Hepatic stellate cell (primary cell): ENCODE measurements around the gene SLC9A9.
"Not testable (repeated sequence)": the region's sequence is repeated elsewhere in the genome, so short reads cannot be mapped to it uniquely, and the experiment has no call there.

Source experiments
- DNase-seq: peaks from one replicate; pipeline ENCODE4 v3.0.0; 2011; ENCODE audit warnings: low spot score

SLC9A9 gene

DNA sequence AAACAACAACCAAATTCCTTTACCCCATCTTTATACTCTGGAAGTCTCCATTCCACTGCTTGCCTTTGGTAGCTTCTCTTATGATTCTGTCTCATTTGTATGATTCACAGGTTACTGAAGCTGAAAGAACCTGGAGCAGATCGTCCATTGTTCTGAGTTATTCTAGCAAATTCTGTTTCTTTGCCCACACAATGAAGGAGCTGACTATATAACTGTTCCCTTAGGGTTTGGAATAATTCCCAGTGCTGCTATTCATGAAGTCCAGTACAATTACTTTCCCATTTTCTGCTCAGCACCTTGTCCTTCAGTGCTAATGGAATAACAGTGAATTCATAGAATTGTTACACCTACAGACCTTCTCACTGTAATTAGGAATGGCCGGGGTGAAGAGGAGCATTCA, 560.9 kb downstream of the SLC9A9 start:
- no peak for DNase-seq

DNA sequence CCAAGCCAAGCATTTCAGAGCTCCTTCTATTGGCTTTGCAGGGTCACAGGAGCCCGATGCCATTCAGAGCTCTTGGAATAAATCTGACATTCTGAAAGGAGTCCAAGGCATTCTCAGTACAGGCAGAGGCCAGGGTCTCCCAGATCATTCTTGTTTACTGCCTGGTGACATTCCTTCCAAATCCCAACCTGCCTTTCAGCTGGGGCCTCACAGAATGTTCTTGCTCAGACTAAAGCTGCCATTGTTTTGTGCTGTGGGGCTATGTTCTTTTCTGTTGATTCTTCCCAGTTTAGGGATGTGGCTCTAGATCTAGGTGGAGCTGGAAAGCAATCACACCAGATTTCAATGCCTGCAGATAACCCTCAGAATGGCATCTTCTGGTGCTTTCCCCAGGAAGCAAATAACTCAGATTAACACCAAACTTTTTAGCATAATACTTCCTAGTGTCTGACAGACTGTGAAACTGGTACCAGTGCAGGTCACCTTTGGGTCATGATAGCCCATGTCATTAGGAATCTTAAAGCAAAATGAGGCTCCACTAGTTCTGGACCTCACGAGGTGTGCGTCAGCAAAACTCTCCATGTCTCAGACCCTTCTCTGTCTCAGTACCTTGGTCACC, 561.8 kb downstream of the SLC9A9 start:
- DNase-seq, result no peak

DNA sequence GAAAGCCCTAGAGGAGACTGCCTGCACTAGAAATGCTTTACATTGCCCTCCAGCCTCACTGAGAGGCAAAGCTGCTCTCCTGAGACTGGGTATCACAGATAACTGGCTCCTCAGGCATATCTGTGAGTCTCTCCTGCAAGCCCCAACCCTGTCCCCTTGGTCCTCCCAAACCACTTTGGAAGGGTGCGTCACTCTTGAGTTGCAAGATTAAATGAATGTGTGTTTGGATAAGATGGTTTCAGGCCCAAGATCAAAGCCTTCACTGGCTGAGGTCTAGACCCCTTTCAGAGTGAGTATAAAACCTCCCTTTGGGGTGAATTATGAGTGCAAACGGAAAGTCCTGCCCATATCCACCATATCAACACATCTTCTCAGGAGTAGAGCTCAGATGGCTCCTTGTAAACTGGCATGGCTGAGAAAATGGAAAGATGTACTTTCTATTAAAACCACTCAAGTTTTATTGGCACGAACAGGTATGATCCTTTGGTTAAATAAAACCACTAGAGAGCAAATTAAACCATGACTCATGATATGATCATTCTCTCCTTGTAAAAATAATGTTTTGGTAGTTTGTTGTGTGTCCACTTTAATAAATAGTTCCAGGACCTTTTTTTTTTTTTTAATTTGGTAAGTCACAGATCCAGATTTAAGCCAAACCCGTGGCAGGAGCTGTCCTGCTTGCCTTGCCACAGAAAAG, 564.7 kb downstream of the SLC9A9 start:
- DNase-seq, result no peak

DNA sequence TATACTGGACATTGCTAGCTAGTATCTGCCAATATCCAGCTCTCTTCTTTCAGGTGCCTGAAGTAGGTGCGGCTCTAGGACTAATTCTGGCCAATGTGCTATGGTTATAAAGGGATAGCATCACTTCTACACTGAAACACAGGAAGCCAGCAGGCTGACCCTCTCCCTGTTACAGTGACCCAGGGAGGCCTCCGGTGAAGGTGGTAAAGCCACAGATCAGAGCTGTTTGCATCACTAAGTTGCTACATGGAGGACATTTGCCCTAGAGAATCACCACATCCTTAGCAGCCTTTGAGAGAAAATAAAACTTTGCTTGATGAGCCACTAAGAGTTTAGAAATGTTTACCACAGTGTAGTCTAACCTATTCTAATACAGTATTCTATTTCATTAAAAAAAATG, 567.3 kb downstream of the SLC9A9 start:
- no peak for DNase-seq

DNA sequence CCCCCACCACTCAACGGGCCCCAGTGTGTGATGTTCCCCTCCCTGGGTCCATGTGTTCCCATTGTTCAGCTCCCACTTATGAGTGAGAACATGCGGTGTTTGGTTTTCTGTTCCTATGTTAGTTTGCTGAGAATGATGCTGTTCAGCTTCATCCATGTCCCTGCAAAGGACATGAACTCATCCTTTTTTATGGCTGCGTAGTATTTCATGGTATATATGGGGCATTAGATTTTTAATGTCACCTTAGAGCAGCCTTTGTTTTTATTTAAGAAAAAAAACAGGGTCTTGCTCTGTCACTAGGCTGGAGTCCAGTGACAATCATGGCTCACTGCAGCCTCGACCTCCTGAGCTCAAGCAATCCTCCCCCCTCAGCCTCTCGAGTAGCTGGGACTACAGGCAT, 568.7 kb downstream of the SLC9A9 start:
- DNase-seq, result not testable (repeated sequence)

DNA sequence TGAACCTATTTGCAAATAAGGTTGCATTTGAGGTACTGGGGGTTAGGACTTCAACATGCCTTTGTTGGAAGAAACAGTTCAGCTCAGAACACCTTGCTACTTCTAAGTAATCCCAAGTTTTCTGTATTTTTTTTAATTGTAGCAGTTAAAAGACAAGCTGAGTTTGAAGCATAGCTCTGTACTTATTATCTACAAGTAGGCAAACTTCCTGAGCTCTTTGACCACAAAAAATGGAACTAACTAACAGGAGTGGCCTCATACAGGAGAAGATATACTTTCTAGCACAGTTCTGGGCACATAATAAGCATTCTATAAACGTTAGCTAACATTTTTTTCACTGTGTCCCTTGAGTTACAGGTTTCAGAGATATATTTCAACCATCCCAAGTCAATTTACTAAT, 569.5 kb downstream of the SLC9A9 start:
- DNase-seq, result no peak

DNA sequence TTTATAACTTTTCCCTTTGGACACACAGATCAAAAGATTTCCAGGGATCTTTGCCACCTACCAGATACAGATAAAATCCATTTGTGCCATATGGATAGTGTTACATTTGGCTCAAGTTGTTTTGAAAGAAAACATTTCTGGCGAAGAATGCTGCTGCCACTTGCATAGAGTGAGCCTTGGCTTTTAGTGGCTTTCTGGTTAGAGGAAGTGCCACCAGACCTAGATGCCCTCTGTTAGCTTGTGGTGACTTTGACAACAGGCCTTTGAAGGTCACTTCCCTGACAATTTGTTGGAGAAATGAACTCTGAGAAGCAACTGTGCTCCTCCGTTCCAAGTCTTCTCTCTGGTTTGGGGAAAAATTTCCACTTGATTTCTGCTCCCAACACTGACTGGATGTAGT, 570.7 kb downstream of the SLC9A9 start:
- no peak for DNase-seq

DNA sequence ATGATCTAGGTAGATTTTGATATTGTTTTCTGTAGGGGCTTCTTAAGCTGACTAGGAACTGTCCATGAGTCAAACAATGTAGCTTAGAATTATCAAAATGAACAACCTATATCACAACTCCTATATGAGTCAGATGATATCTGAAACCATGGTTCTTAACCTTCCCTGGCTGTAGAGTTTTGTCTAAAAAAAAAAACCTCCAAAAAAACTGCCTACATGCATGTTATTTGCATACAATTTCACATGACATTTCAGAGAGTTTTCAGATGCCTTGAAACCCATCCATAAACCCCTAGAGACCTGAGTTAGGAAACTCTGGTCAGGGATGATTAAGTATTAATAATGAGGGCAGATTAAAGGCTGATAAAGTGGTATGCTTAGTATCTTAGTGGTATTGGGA, 571.7 kb downstream of the SLC9A9 start:
- DNase-seq, result no peak

DNA sequence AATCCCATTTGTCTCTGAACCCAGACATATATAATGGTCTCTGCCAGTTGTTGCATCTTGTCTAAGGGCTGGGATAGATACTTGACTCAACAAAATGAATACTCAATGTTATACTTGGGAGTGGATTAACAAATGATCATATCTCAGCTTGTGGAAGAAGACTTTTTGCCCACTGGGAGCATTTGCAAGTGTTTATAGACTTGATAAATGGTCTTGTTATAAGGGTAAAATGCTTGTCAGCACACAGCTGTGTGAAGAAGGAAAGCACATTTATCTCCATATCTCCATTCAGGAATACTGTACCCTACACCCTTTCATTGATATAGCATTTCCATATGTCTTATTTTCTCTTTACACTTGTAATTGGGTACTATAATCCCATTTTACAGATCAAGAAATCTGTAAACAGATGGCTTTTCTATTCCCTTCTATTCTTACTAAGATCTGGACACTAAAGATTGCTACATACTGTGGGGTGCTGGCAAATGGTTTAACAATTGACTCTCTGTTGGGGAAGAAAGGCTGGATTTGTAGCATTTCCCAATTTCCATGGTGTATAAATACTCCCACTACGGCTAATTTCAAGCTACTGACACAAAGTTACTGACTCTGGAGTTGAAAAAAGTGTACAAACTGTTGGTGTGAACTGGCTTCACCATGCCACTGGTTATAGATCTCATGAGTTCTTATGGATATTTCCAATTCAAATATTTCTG, 574.1 kb downstream of the SLC9A9 start:
- DNase-seq, result no peak

DNA sequence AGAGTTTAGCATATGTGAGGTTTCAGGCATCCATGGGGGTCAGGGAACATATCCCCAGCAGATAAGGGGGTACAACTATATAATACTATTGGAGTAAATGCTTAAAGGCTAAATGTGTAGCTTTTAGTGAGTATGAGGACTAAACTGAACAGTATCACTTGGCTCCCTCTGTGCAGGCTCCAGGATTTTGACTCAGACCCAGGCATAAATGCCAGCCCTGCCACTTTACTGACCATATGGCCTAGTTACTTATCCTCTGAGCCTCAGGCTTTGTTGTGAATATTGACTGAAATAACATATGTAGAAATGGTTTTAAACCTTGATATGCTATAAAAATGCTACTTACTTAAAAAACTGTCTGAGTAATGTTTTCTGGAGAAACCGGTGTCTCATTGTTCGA, 577.1 kb downstream of the SLC9A9 start:
- no peak for DNase-seq

DNA sequence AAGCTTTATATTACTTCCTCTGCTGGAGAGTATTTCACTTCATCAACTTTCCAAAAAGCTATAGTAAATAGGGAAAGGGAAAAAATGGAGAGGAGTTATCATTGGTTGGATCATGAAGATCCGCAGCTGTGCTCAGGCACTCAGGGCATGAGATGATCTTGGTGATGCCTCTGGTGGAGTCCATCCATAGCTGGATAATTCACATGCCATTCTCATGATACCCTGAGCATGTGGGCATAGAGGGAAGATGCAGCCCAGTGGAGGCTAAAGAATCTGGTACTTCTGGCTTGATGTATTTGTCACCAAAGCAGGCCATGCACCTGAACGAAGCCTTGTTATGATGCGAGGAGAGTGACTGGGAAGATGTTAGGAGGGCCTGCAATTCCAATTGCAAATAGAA, 578.5 kb downstream of the SLC9A9 start:
- DNase-seq, result no peak

DNA sequence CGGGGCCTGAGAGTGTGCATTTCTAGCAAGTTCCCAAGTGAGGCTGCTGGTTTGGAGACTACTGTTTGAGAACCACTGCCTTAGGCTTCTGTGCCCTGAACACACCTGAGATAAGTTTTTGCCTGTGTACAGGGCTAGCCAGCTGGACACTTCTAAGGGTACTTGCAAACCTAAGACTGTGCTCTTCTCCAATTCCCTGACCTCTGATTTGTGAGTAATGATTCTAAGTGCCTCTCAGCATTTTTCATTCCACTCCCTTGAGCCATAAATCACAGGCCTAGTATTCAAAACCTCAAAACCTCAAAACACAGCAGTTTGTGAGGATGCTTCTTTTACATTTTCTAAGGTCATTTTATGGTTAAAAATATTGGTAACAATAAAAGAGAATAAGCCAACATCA, 580.3 kb downstream of the SLC9A9 start:
- DNase-seq, result no peak

DNA sequence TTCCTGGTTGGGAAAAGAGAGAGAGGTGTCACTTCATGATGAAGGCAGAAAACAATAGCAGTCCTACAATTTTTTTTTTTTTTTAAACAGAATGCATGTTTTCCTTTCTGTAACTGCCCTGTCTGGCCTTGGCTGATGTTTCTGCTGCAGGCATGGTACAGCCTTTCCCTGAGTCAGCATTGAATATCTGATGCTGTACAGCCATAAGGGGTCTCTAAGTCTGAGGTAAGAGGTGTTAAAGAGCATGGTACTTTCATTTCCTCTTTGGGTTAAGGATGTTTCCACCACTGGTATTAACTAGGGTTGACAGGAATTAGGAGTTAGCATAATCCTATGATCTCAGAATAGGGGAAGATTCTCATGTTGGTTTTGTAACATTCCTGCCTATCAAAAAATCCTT, 581.3 kb downstream of the SLC9A9 start:
- DNase-seq, result no peak

DNA sequence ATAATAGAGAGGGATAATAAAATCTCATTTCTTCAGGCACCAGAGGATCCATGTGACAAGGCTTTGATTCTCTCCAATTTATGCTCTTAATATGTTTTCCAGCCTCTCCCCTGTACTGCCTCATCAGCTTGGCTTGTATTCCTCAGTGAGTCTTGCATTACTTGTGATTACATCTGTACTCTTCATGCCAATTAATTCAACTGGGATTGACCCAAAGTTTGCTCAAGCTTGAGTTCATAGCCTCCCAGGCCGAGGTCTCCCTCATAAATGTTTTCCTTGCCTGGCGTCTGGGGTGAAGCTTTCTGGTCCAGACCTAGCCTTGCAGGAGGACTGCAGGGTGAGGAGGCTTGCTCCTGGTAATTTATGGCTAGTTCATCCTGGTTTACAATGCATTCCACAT, 581.8 kb downstream of the SLC9A9 start:
- DNase-seq, result no peak

DNA sequence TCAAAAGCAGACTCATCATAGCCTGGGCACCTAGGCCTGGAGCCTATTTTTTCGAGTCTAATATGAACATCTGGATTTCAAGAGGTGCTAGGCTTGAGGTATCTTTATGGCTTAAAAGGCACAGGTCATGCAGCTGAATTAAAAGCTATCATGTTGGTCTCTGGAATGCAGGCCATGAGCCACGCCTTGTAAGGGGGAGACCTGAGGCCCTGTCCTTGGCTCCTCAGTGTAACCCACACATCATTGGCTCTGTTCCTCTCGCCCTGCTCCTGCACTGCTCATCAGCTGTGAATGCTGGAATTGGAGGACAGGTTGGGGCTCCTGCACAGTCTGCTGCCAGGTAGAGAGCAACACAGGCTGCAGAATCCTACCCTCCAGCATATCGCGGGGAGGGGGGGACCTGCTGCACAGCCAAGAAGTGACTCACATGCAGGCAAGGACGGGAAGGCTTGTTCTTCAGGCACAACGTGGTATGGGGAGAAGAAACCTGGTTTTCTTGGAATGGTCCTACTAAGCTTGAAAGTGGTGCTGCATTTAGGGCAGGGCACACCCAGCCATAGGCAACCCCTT, 582.7 kb downstream of the SLC9A9 start:
- no peak for DNase-seq

DNA sequence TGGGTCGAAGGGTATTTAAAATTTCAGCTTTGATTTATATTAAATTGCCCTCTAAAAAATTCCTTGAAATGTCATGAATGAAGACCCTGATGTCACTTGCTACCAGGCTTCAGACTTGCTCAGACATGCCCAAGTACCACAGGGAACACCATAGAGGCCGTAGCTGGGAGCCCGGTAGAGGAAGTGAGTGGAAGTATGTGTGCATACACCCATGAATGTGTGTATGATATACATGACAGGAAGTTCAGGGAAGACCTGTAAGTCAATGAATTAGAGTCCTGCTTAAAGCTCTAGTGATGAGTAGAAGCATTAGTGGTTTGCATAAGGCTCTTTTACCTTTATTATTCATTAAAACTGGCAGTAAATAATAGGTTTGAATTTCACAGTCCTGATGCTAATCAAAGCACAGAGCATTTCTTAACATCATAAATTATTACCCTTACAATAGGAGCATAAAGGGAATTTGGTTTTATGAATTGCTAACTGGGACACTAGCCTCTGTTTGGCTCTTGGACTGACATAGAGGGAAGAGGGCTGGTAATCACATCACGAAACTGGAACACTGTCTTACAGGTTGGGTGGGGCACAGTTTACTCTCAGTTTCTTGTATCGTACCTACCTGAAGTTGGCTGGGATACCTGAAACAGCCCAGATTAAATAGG, 584.3 kb downstream of the SLC9A9 start:
- no peak for DNase-seq

DNA sequence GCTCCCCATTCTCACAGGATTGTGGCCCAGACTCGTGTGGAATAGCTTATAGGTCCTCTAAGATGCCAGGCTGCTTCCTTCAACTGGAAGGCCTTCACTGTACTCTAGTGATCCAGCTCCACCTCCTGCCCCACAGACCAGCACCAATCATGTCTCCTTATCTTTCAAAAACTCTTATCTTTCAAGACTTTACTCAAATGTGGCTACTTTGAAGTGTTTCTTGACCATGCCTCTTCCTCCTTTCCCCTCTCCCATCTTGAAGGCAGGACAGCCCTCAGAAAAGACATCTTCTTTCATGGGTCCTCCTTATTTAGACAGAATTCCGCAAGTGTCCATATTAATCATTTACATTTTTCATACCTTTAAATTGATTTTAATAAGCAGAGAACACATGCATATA, 586.4 kb downstream of the SLC9A9 start:
- no peak for DNase-seq

DNA sequence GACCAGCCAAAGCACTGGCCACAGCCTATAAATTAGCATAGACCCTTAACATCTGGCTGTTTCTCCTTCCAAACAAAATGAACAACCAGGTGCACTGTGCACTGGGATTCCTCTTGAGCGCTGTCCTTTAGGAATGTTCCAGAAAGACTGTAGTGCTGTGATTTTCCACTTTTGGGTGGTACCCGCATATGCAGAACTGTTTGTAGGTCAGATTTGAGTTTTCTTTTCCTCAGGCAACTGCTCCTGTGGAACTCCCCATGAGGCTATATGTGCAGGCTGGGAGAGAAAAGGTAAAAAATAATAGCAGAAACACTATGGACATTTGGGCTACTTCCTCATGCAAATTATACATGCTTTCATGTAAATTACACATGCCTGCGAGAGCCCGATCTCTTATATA, 589.6 kb downstream of the SLC9A9 start:
- DNase-seq, result no peak

DNA sequence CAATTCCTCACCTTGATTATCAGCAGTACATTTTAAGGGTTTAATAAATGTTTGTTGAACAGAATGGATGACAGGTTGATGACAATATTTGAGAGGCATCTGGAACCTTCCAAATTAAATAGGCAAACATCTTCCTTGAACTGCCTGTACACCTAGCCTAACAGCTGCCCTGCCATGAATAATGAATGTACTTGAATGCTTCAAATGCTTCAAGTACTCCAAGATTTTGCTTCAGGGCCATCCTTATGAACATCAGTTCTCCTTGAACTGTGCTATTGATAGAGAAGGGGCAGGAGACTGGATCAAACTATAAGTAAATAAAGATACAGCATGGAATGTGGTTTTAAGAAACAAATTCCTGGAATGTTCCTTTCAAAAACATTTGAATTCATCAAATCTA, 591.9 kb downstream of the SLC9A9 start:
- DNase-seq, result no peak

DNA sequence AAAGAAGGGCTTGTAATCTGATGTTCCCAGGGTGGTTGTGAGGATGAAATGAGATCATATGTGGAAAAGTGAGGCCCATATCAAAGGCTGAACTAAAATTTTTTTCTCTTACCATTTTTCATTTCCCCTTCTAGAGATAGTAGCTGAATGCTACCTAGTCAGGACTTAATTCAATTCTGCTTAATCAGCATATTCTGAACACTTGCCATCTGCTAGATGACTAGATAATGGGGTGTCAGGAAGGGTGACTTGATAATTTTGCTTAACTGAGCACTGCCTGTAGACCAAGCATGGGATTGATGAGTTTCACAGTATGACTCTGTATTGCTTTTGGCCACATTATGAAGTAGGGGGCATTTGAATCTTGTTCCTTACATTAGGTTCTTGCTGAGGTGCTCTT, 592.5 kb downstream of the SLC9A9 start:
- DNase-seq, result no peak

DNA sequence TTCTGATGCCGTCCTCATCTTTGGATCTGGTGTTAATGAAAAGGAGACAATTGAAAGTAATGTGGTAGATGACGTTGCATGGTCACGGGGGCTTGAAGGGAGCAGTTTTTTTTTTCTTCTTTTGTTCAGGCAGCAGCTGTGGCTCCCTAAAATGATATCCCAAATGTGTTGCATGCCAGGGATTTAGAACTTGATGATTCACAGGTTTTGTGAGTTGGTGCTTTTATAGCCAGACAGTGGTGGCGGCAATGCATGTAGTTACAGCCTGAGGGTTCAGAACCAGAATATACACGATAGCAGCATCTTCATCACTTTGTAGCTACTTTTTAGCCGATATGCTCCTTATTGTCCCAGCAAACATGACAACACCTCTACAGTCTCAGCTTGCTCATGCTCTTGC, 595.3 kb downstream of the SLC9A9 start:
- DNase-seq, result no peak

DNA sequence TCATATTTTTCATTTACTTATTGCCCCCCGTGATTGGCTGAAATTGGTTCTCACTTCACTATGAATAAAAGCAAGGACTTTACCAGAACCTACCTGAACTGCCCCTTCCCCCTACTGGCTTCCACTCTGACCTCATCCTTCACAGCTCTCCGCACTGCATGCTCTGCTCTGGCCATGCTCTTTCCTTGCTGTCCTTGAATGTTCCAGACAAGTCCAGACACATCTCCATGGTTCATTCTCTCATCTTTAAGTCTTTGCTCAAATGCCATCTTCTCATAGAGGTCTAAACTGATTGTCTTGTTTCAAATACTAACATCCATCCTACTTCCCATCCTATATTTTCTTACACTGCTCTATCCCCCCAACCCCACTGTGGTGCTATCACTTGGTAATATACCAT, 599.3 kb downstream of the SLC9A9 start:
- DNase-seq, result no peak

DNA sequence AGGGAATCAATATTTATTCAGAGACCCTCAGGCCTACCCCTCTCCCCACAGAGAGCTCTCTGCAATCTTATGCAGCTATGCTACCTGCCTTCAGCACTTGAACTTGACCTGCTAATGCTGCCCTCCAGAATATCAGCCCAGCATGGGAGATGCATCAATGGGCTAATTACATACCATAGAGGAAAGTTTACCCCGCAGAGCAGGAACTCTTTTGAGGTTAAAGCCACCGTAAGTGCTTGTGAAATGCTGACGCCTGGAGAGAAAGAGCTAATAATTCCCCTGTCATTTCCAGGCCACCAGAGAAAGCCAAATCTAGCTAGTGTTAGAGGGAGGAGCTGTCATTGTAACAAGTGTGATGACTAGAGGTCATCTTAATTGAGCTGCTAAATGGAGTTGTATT, 601.2 kb downstream of the SLC9A9 start:
- DNase-seq, result no peak
